Measurements from ENCODE around the gene TBX4. TPM values are rescaled to one million over a fixed set of nuclear protein-coding genes. Genes with fewer than 3 reads are reported as not detected.

The TBX4 gene
- total RNA-seq, 2 donors from 2014 or later, result not detected

- H3K4me1 Mint-ChIP-seq, result peaks cover 10% of the 10 kb centered on the region
- no peak overlapping the region for H3K4me3 Mint-ChIP-seq
- H3K4me1 ChIP-seq (ENCODE audit: control insufficient read depth, insufficient read depth, low read length), result peaks cover 6% of the 10 kb centered on the region
- no peak overlapping the region for H3K27ac ChIP-seq (ENCODE audit: low read depth, low read length)
- H3K9ac ChIP-seq (ENCODE audit: extremely low read depth, low read length, poor library complexity, severe bottlenecking), result no peak overlapping the region
- H3K27me3 ChIP-seq (ENCODE audit: control insufficient read depth, insufficient read depth, low read length, poor library complexity, severe bottlenecking), result peaks cover 37% of the 10 kb centered on the region
- H3K9me3 ChIP-seq (ENCODE audit: control insufficient read depth, low read length), result peaks cover 1% of the 10 kb centered on the region
- H3K27ac Mint-ChIP-seq, result no peak overlapping the region
- no peaks in the 10 kb centered on the region for H3K36me3 ChIP-seq (ENCODE audit: control insufficient read depth, insufficient read depth, low read length)
- WGBS, 2 experiments (ENCODE audit: insufficient coverage in 1 of 2, insufficient read length in 1 of 2), result 66 to 73% methylated on average over 4 of the region's 4 CpGs
- DNase-seq, result peak; percentile 53
- H3K27me3 Mint-ChIP-seq (ENCODE audit: insufficient read depth), result peaks cover 44% of the 10 kb centered on the region
- H3K9me3 Mint-ChIP-seq, result peaks cover 3% of the 10 kb centered on the region
- no peak for TF ChIP-seq CTCF (conservative IDR thresholded peaks at IDR 0.05)
- no peaks in the 10 kb centered on the region for H3K36me3 Mint-ChIP-seq (ENCODE audit: low read depth)
- no peak overlapping the region for H3K4me3 ChIP-seq (ENCODE audit: low read length)
Measured at GRCh38 chr17:61442136-61442775, 10.0 kb upstream of the TBX4 start.

GRCh38 chr17:61442878-61443474 is 9.2 kb upstream of the TBX4 start:
- Histone ChIP-seq H3K9me3 (ENCODE audit: control insufficient read depth, low read length) (no peaks in the 10 kb centered on the region), H3K27me3 (ENCODE audit: control insufficient read depth, insufficient read depth, low read length, poor library complexity, severe bottlenecking) (peaks cover 39% of the 10 kb centered on the region), H3K4me3 (ENCODE audit: low read length) (no peak overlapping the region), H3K36me3 (ENCODE audit: control insufficient read depth, insufficient read depth, low read length) (no peaks in the 10 kb centered on the region), H3K4me1 (ENCODE audit: control insufficient read depth, insufficient read depth, low read length) (peaks cover 6% of the 10 kb centered on the region), H3K9ac (ENCODE audit: extremely low read depth, low read length, poor library complexity, severe bottlenecking) (no peak overlapping the region), H3K27ac (ENCODE audit: low read depth, low read length) (no peak overlapping the region)
- Mint-ChIP-seq H3K27me3 (ENCODE audit: insufficient read depth) (peaks cover 50% of the 10 kb centered on the region), H3K4me3 (no peak overlapping the region), H3K4me1 (peaks cover 10% of the 10 kb centered on the region), H3K36me3 (ENCODE audit: low read depth) (no peaks in the 10 kb centered on the region), H3K9me3 (peaks cover 3% of the 10 kb centered on the region), H3K27ac (no peak overlapping the region)
- WGBS, 2 experiments (ENCODE audit: insufficient coverage in 1 of 2, insufficient read length in 1 of 2), result 92 to 94% methylated on average over 8 to 11 of the region's 11 CpGs
- DNase-seq, result peak; percentile 46
- no peak for TF ChIP-seq CTCF (conservative IDR thresholded peaks at IDR 0.05)

- H3K9me3 Mint-ChIP-seq, result peaks cover 3% of the 10 kb centered on the region
- no peak overlapping the region for H3K4me3 Mint-ChIP-seq
- peaks cover 53% of the 10 kb centered on the region for H3K27me3 Mint-ChIP-seq (ENCODE audit: insufficient read depth)
- DNase-seq, result peak; percentile 78
- H3K4me1 ChIP-seq (ENCODE audit: control insufficient read depth, insufficient read depth, low read length), result peaks cover 6% of the 10 kb centered on the region
- H3K36me3 Mint-ChIP-seq (ENCODE audit: low read depth), result no peaks in the 10 kb centered on the region
- WGBS, 2 experiments (ENCODE audit: insufficient coverage in 1 of 2, insufficient read length in 1 of 2), result 88 to 92% methylated on average over 3 to 17 of the region's 18 CpGs
- no peak for TF ChIP-seq CTCF (conservative IDR thresholded peaks at IDR 0.05)
- H3K27ac ChIP-seq (ENCODE audit: low read depth, low read length), result no peak overlapping the region
- no peak overlapping the region for H3K4me3 ChIP-seq (ENCODE audit: low read length)
- H3K36me3 ChIP-seq (ENCODE audit: control insufficient read depth, insufficient read depth, low read length), result no peaks in the 10 kb centered on the region
- H3K27ac Mint-ChIP-seq, result no peak overlapping the region
- H3K9ac ChIP-seq (ENCODE audit: extremely low read depth, low read length, poor library complexity, severe bottlenecking), result no peak overlapping the region
- peaks cover 43% of the 10 kb centered on the region for H3K27me3 ChIP-seq (ENCODE audit: control insufficient read depth, insufficient read depth, low read length, poor library complexity, severe bottlenecking)
- no peaks in the 10 kb centered on the region for H3K9me3 ChIP-seq (ENCODE audit: control insufficient read depth, low read length)
- peaks cover 10% of the 10 kb centered on the region for H3K4me1 Mint-ChIP-seq
Measured at GRCh38 chr17:61443475-61443882, 8.7 kb upstream of the TBX4 start.

All from endodermal cell (in vitro differentiated cells).